BJ (cell line): ENCODE data around the gene DDHD1. TPM values are rescaled to one million over a fixed set of nuclear protein-coding genes. Genes with fewer than 3 reads are reported as not detected.

ENCODE experiments used
- CTCF ChIA-PET: fragments of 350-600 bp; formaldehyde crosslinking; extraction: SDS; loops from one replicate; lab custom pipeline; 2021; ENCODE audit warnings: antibody characterized with exemption, inconsistent platforms; lab: Yijun Ruan, JAX
- POLR2A ChIA-PET: fragments of 300-600 bp; sonication (Branson Sonifier 250); formaldehyde crosslinking; extraction: SDS; loops from one replicate; lab custom pipeline; 2021; ENCODE audit warnings: antibody characterized with exemption; lab: Charles Lee
- DNase-seq: peaks from one replicate; pipeline ENCODE4 v3.0.0-alpha.2; 2011; ENCODE audit warnings: low read depth
- H3K27me3 ChIP-seq: 2 replicates; pipeline ENCODE4 v1.6.0; 2011; ENCODE audit warnings: low read length; ENCODE audit not compliant: control insufficient read depth, insufficient read depth
- H3K36me3 ChIP-seq: 2 replicates; pipeline ENCODE4 v1.5.1; 2011; ENCODE audit warnings: low read length; ENCODE audit not compliant: control insufficient read depth, insufficient read depth
- H3K4me3 ChIP-seq: 2 replicates; pipeline ENCODE4 v1.5.1; 2011; ENCODE audit warnings: low read depth, mild to moderate bottlenecking, control low read depth, low read length
- polyA plus RNA-seq: library from polyadenylated mRNA; depleted of rRNA; stranded (reverse); fragments of >200 nt; gene quantifications from 2 replicates; pipeline ENCODE4 v1.2.3, GENCODE V29; 2011
- TF ChIP-seq, protein P1 (sequence below): IDR thresholded peaks from 2 replicates; pipeline ENCODE4 v1.5.1; 2011; ENCODE audit warnings: low read depth, mild to moderate bottlenecking, control low read depth, inconsistent platforms, low read length, moderate library complexity; ENCODE audit not compliant: insufficient read depth

The DDHD1 gene
- polyA plus RNA-seq, 1 experiment: 4.1 TPM

DNA sequence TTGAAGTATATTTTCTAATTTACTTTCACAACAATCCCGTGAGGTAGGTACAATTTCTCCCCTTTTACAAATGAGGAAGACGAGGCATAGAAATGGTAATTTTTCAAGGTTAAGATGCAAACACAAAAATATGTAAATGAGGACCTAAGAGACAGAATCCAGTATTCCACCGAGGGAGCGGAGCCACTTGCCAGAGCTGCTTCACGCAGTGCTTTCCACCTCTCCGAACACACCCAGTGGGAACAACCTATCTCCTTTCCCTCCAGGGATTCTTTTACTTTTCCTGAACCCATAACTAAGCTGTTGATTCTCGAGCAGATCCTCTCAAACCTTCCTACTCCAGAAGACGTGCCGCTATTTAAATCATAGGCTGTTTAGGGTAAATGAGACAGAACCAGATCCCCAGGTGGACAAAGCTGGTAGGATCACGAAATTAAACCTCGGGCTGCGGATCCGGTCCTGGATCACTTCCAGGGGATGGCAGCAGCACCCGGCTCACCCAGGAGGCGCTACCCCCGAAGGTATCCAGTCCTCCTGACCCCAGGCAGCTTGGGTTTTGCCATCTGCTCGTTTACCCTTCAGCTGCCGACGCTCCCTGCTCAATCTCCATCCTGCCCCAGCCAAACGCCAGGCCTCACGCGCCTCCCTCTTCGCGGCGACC is 1.5 kb downstream of the DDHD1 start:
- POLR2A ChIA-PET: no interaction called here
- CTCF ChIA-PET: interaction anchor here (0.5 to 2.3 kb wide), 12 partner anchors 9 to 245 kb away, joined by 3 to 8 read pairs (median 4); no protein-coding TSS in a partner anchor

DNA sequence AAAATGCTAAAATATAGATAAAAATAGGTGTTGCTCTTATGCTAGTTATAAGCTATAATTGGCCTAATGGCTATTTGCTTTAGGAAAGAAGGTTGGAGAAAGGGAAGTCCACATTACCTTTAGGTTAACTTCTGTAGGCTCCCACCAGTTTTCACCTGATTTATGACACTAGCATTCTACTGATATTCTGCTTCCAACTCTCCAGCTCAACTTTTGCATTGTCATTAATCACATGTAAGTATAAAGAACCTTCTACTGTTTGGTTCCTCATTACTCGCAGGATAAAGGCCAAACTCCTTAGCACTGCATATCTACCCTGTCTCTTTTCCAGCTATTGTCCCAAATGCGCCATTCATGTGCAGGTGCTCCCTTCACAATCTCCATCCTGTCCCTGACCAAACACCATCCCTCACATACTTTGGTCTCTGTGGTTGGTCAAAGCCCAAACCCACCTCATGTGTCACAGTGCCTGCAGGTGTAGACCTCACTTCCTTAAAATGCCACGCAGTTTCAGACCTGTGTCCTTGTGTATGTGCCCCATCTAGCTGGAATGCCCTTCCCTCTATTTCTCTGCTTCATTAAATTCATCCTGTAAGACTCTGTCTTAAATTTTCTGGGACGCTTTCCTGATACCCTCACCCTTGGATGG is 3.3 kb downstream of the DDHD1 start:
- no peak overlapping the region for H3K4me3 ChIP-seq
- ChIA-PET CTCF (no interaction called here), POLR2A (no interaction called here)
- TF ChIP-seq, protein P1, sequence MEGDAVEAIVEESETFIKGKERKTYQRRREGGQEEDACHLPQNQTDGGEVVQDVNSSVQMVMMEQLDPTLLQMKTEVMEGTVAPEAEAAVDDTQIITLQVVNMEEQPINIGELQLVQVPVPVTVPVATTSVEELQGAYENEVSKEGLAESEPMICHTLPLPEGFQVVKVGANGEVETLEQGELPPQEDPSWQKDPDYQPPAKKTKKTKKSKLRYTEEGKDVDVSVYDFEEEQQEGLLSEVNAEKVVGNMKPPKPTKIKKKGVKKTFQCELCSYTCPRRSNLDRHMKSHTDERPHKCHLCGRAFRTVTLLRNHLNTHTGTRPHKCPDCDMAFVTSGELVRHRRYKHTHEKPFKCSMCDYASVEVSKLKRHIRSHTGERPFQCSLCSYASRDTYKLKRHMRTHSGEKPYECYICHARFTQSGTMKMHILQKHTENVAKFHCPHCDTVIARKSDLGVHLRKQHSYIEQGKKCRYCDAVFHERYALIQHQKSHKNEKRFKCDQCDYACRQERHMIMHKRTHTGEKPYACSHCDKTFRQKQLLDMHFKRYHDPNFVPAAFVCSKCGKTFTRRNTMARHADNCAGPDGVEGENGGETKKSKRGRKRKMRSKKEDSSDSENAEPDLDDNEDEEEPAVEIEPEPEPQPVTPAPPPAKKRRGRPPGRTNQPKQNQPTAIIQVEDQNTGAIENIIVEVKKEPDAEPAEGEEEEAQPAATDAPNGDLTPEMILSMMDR: no peak
- no peaks in the 10 kb centered on the region for H3K36me3 ChIP-seq
- H3K27me3 ChIP-seq: no peaks in the 10 kb centered on the region
- no peak for DNase-seq

More for the DNA sequence above, 1.5 kb downstream of the DDHD1 start:
- TF ChIP-seq, protein P1: peak; percentile 16; the same call in 1 of the 2 replicates
- DNase-seq: no peak
- Histone ChIP-seq H3K4me3 (peak overlapping the region; percentile 81), H3K27me3 (no peaks in the 10 kb centered on the region), H3K36me3 (no peaks in the 10 kb centered on the region)

DNA sequence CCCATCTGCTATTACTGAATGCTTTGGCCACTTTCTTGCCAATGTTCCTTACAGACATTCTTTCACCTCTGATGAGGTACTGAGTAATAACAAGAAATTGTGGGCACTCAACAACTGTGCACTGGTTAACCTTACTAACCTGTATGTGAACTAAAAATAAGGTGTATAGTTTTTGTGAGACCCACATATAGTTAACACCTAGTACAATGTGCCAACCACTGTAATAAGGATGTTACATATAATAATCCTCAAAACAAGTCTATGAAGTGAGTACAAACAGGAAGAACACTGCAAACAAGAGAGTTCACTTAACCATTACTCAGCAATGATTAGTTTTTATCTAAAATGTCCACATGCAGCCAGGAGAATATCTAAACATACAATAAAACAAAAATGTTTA is 4.5 kb downstream of the DDHD1 start:
- CTCF ChIA-PET: no interaction called here
- Histone ChIP-seq H3K4me3 (no peak overlapping the region), H3K27me3 (no peaks in the 10 kb centered on the region), H3K36me3 (no peaks in the 10 kb centered on the region)
- POLR2A ChIA-PET: no interaction called here
- no peak for DNase-seq
- TF ChIP-seq, protein P1: no peak

DNA sequence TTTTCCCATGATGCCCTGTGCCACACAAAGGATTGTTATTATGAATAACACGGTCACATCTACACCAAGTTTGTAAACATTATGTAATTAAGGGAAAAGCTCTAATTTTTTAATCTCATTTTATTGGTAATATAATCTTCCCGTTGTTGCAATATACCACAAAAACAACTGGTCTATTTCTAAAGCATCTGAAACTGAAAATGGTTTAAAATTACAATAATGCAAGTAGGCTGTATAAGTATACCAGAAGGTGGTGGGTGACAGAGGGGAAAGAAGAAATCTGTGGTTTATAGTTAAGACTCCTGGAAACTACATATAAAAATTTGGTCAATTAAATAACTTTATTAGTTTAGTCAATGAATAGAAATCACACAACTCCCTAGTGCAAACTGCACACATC is 5.2 kb downstream of the DDHD1 start:
- no peak for DNase-seq
- ChIA-PET POLR2A (no interaction called here), CTCF (no interaction called here)
- Histone ChIP-seq H3K36me3 (no peaks in the 10 kb centered on the region), H3K4me3 (no peak overlapping the region), H3K27me3 (no peaks in the 10 kb centered on the region)
- TF ChIP-seq, protein P1: no peak

DNA sequence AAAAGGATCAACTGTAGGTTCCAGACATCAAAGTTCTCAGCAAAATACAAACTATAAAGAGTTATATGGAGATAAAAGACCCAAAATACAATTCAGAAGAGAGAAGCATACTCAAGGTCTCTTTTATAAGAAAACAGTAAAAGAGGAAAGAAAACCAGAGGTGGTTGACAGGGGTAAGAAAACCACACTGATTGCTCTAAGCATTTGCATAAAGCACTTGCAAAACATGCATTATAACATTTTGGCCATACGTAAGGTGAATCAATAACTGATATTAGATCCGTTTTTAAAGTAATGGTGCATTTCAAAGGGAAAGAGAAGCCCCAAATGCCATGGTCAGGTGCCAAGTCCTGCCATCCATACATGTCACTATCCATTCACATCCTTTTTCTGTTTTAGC is 5.9 kb downstream of the DDHD1 start:
- TF ChIP-seq, protein P1: no peak
- no peaks in the 10 kb centered on the region for H3K27me3 ChIP-seq
- DNase-seq: no peak
- H3K4me3 ChIP-seq: no peak overlapping the region
- no peaks in the 10 kb centered on the region for H3K36me3 ChIP-seq
- ChIA-PET CTCF (no interaction called here), POLR2A (no interaction called here)
